ENCODE measurements around the gene PIP5K1B. TPM values are rescaled to one million over a fixed set of nuclear protein-coding genes. Genes with fewer than 3 reads are reported as not detected.

The PIP5K1B gene
- total RNA-seq, 1 donor from 2014 or later: 85.3 TPM

GRCh38 chr9:68872026-68872501, 167.0 kb downstream of the PIP5K1B start:
- ATAC-seq: peak; percentile 95
- DNase-seq: peak; percentile 79
- intact Hi-C loops (cut with micrococcal nuclease): loop anchor here (10.0 kb wide), 1 partner anchor 63 kb away; no protein-coding TSS in a partner anchor

DNA sequence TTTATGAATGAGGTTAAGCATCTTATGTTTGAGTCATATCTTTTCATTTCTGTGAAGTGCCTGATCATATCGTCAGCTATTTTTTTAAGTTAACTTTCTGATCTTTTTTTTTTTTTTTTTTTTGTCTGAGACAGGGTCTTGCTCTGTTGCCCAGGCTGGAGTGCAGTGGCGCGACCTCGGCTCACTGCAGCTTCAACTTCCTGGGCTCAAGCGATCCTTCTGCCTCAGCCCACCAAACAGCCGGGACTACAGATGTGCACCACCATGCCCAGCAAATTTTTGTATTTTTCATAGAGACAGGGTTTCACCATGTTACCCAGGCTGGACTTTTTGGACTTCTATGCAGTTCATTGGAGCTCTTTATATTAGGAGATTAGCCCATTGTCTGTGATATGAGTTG, 168.1 kb downstream of the PIP5K1B start:
- intact Hi-C loops (cut with micrococcal nuclease): loop anchor here (10.0 kb wide), 1 partner anchor 62 kb away; no protein-coding TSS in a partner anchor
- ATAC-seq (no peak), DNase-seq (no peak)

- intact Hi-C loops (cut with micrococcal nuclease): loop anchor here (10.0 kb wide), 1 partner anchor 59 kb away; no protein-coding TSS in a partner anchor
- DNase-seq (no peak), ATAC-seq (no peak)
These were observed 171.2 kb downstream of the PIP5K1B start for GRCh38 chr9:68876273-68876672.

- DNase-seq (no peak), ATAC-seq (no peak)
- intact Hi-C loops (cut with micrococcal nuclease): loop anchor here (10.0 kb wide), 1 partner anchor 58 kb away; no protein-coding TSS in a partner anchor
These were observed 171.6 kb downstream of the PIP5K1B start for GRCh38 chr9:68876681-68877080.

DNA sequence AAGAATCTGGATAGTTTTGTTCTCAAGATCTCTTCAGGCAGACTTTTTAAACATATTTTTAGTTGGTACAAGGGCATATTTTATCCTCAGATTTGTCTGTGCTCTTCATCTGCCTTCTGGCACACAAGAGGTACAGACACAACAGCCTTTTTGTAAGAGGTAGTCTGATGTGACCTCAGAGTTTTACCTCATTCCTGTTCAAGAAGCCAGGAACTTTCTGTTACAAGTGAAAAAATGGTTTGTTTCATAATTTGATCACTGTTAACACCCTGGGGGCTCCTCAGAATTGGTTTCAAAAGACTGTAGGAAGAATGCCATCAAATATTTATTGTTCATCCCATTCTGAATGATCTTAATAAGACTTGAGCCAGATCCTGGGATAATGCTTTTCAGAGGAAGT, 172.2 kb downstream of the PIP5K1B start:
- intact Hi-C loops (cut with micrococcal nuclease): loop anchor here (10.0 kb wide), 1 partner anchor 58 kb away; no protein-coding TSS in a partner anchor
- DNase-seq: no peak
- no peak for ATAC-seq

DNA sequence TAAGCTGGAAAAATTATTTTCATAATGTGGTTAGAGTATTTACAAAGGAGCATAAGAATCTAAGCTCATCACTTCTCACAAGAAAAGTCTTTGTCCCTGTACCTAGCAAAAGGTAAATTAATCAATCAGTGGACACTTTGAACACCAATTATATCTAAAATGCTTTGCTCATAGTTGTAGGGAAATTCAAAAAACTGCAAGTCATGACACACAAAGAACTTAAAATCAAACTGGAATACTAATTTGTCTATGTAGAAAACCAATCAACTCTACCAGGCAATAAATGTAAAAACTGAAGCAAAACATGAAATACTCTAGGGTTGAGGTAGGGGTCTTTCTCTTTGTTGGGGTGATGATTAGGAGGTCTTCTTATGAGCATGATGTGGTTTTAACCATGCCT, 173.4 kb downstream of the PIP5K1B start:
- intact Hi-C loops (cut with micrococcal nuclease): loop anchor here (10.0 kb wide), 1 partner anchor 56 kb away; no protein-coding TSS in a partner anchor

GRCh38 chr9:68883224-68883623, 178.2 kb downstream of the PIP5K1B start:
- intact Hi-C loops (cut with micrococcal nuclease): no loop called here
- no peak for ATAC-seq

More for the DNA sequence above, 173.4 kb downstream of the PIP5K1B start:
- ATAC-seq: no peak
- no peak for DNase-seq

DNA sequence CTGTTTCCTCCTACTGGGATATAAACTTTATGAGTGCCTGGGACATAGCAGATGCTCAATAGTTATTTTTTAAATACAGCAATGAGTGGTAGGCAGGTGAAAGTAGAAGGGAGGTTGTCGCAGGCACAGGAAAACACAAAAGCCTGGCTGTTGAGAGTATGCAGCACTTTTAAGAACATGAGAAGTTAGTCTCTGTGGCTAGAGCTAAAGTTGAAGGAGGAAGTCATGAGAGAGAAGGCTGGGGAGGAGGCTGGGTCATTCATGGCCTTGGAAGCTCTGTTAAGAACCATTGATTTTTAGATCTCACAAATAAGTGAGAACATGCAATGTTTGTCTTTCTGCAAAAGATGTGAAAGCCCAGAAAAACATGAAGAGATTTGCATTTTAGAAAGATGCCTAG, 182.2 kb downstream of the PIP5K1B start:
- intact Hi-C loops (cut with micrococcal nuclease): no loop called here
- DNase-seq: no peak
- no peak for ATAC-seq

More at GRCh38 chr9:68883224-68883623, 178.2 kb downstream of the PIP5K1B start:
- no peak for DNase-seq

DNA sequence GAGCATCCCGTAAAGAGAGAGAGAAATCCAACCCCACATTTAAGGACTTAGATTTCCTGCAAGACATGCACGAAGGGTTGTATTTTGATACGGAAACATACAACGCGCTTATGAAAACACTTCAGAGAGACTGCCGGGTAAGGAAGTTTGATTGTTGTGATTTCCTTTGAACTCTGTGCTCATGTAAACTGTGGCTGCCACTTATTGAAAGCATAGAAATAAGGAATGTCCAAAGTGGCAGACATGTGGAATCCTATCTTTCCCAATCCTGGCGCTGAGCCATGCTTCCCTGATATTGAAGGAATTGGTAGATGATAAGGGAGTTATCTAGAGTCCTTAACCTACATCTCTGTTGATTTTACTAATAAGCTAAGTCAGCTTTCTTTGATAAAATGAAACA, 189.5 kb downstream of the PIP5K1B start:
- intact Hi-C loops (cut with micrococcal nuclease): no loop called here
- DNase-seq (no peak), ATAC-seq (no peak)

GRCh38 chr9:68895741-68896478, 190.9 kb downstream of the PIP5K1B start:
- ATAC-seq (peak; percentile 62), DNase-seq (no peak)
- intact Hi-C loops (cut with micrococcal nuclease): no loop called here

GRCh38 chr9:68896486-68896885, 191.4 kb downstream of the PIP5K1B start:
- ATAC-seq (peak; percentile 81), DNase-seq (no peak)
- intact Hi-C loops (cut with micrococcal nuclease): no loop called here

GRCh38 chr9:68897577-68898145, 192.6 kb downstream of the PIP5K1B start:
- intact Hi-C loops (cut with micrococcal nuclease): no loop called here
- ATAC-seq (peak; percentile 29), DNase-seq (no peak)

DNA sequence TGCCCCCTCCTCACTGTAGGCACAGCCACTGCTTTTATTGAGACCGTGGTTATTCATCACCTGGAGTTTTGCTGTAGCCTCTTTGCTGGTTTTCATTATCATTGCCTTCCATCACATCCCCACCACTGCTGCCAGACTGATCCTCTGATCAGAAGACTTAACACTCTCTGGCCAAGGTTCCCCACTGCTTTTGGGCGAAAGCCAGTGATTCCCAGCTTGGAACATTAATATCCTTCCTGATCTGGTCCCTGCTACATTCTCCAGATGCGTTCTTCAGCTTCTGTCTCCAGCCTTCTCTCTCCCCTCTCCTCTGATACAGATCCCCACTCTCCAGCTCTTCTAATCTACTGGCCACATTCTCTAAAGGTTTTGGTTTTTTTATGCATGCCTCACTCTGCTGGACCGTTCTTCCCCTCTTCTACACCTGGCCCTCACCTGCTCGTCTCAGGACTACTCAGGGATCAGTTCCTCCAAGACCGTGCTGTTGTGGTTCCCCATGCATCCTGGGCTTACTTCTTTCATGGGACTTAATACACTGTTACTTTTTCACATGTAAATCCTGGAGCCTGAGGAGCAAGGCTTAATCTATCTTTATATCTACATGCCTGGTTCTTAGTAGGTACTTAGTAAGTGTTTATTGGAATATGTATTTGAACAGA, 193.9 kb downstream of the PIP5K1B start:
- DNase-seq (no peak), ATAC-seq (peak; percentile 15)
- intact Hi-C loops (cut with micrococcal nuclease): no loop called here

DNA sequence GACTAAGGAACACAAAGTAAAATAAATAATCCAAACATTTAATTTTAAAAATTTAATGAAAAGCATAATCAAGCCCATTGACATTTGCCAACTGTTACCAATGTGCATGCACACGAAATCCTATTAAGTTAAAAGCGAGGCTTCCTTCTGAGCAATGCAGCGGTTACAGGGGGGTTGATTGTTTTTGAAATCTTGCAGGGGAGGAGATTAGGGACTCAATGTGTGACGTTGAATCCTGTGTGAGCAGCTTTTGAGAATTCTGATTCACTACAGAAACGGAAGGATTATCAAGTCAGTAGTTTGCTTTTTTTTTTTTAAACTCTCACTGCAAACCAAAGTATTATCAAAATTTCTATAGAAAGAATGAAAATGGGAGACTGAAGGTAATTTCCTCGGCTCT, 199.4 kb downstream of the PIP5K1B start:
- intact Hi-C loops (cut with micrococcal nuclease): no loop called here
- DNase-seq (no peak), ATAC-seq (no peak)

- no peak for DNase-seq
- intact Hi-C loops (cut with micrococcal nuclease): no loop called here
- ATAC-seq: no peak
These were observed 200.1 kb downstream of the PIP5K1B start for GRCh38 chr9:68905129-68905528.

GRCh38 chr9:68907910-68908309, 202.9 kb downstream of the PIP5K1B start:
- ATAC-seq: no peak
- intact Hi-C loops (cut with micrococcal nuclease): no loop called here
- DNase-seq: no peak

DNA sequence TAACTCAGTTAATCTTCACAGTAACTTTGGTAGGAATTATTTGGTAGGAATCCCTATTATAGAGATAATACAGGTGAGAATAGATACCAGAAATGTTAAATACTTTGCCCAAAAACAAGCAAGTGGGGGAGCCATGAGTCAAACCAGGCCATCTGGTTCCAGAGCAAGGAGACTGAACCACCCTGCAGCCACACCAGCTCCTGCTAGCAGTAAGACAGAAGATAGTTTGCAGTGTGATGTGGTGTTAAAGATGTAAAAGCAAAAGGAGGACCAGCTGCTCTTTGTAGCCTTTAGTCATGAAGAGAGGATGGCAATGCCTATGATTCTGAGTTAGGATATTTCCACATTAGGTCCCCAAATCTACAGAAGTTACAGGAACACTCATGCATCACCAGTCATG, 207.5 kb downstream of the PIP5K1B start:
- intact Hi-C loops (cut with micrococcal nuclease): no loop called here
- ATAC-seq (no peak), DNase-seq (no peak)

DNA sequence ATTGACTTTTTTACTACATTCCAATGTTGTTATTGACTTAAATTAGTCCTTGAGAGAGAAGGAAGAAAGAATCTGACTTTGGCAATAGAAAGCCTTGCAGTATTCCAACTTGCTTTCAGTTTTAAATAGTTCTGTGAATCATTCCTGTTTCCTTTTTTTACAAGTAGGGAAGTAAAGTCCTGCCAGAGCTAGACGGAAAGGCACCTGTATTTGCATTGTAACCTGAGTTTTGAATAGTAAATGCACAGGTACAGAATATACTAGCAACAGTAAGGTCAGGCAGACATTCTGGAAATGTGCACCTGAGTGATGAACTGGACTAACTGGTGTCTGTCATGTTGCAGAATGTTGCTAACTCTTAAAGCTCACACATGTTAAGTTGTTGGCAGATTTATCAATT, 208.0 kb downstream of the PIP5K1B start:
- DNase-seq (no peak), ATAC-seq (no peak)
- intact Hi-C loops (cut with micrococcal nuclease): no loop called here

GRCh38 chr9:68914751-68915150, 209.7 kb downstream of the PIP5K1B start:
- intact Hi-C loops (cut with micrococcal nuclease): no loop called here
- ATAC-seq: no peak
- no peak for DNase-seq

DNA sequence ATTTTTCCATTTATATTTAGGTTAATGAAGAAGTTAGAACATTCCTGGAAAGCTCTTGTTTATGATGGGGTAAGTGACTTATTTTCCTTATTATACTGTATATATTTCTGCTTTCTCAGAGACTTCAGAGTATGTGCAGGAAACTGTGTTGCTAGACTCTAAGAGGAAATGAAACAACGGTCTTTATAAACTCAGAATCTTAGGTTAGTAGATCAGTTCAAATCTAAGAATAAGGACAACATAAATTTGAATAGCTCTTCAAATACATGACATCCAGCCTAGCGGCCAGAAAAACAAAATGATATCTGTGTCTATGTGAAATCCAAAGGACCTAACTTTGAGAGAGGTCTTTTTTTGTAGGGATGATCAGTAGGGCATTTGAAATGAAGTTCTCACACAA, 214.6 kb downstream of the PIP5K1B start:
- ATAC-seq: no peak
- no peak for DNase-seq
- intact Hi-C loops (cut with micrococcal nuclease): no loop called here

Measured in left ventricle myocardium superior (tissue), 1 donor.